ENCODE data around the gene TCP1.
A peak's percentile ranks its signal among the peaks of the same experiment; 100 is the strongest.
"Not testable (repeated sequence)": the region's sequence is repeated elsewhere in the genome, so short reads cannot be mapped to it uniquely, and the experiment has no call there.

Gene TCP1

DNA sequence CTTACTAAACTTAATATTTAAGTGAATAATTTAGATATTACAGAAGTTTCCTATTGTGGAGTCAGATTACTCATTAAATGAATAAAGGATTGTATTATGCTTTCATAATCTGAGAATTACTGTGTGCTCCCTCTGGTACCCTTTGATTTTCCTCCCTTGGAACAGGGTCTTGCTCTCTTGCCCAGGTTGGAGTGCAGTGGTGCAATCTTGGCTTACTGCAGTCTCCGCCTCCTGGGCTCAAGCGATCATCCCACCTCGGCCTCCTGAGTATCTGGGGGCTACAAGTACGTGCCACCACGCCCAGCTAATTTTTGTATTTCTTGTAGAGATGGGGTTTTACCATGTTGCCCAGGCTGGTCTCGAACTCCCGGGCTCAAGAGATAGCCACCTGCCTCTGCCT, 52.5 kb downstream of the TCP1 start:
- Histone ChIP-seq H3K79me1 (ENCODE audit: low read length) (peaks cover 1% of the 10 kb centered on the region), H3K4ac (ENCODE audit: low read depth, low read length) (no peak overlapping the region), H3K27ac (ENCODE audit: low read depth, low read length) (no peak overlapping the region), H2BK5ac (ENCODE audit: low read length) (no peak overlapping the region), H3K36me3 (ENCODE audit: control insufficient read depth, insufficient read depth, low read length) (no peaks in the 10 kb centered on the region), H3K4me2 (ENCODE audit: low read length) (no peak overlapping the region), H3K27me3 (ENCODE audit: insufficient read depth, low read length, poor library complexity) (no peaks in the 10 kb centered on the region), H3K79me2 (ENCODE audit: control insufficient read depth, insufficient read depth, low read length) (peaks cover 58% of the 10 kb centered on the region), H3K23ac (ENCODE audit: low read length) (no peak overlapping the region), H2AK5ac (ENCODE audit: low read length) (no peak overlapping the region), H2BK15ac (replicated peaks; ENCODE audit: low read depth) (no peak overlapping the region), H3K56ac (ENCODE audit: low read length) (no peak overlapping the region), H2BK120ac (ENCODE audit: low read depth, low read length) (no peak overlapping the region), H4K8ac (ENCODE audit: low read depth, low read length) (no peak overlapping the region), H3K4me1 (ENCODE audit: control insufficient read depth, low read depth, low read length) (no peaks in the 10 kb centered on the region), H3K18ac (ENCODE audit: low read length) (no peak overlapping the region), H3K4me3 (ENCODE audit: low read length) (no peak overlapping the region), H3K9ac (ENCODE audit: low read length) (no peak overlapping the region), H4K5ac (ENCODE audit: low read length) (no peak overlapping the region)
- no CpG with 5 or more reads among the region's 7 CpGs for WGBS (ENCODE audit: extremely low coverage, insufficient coverage, low lambda C conversion rate)
- no peak for DNase-seq

DNA sequence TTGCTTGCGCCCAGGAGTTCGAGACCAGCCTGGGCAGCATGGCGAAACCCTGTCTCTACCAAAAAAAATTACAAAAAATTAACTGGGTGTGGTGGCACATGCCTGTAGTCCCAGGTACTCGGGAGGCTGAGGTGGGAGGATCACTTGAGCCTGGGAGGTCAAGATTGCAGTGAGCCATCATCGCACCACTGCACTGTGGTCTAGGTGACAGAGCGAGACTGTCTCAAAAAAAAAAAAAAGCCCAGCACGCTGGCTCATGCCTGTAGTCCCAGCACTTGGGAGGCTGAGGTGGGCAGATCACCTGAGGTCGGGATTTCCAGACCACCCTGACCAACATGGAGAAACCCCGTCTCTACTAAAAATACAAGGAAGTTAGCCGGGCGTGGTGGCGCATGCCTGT, 56.0 kb downstream of the TCP1 start:
- not testable (repeated sequence) for H3K18ac ChIP-seq (ENCODE audit: low read length); H3K4me3 ChIP-seq (ENCODE audit: low read length); H3K4me1 ChIP-seq (ENCODE audit: control insufficient read depth, low read depth, low read length); H4K5ac ChIP-seq (ENCODE audit: low read length); H2BK5ac ChIP-seq (ENCODE audit: low read length); H3K4me2 ChIP-seq (ENCODE audit: low read length); DNase-seq; H3K23ac ChIP-seq (ENCODE audit: low read length); H3K79me1 ChIP-seq (ENCODE audit: low read length); H2BK15ac ChIP-seq (replicated peaks; ENCODE audit: low read depth); H2AK5ac ChIP-seq (ENCODE audit: low read length); H3K4ac ChIP-seq (ENCODE audit: low read depth, low read length); H3K27ac ChIP-seq (ENCODE audit: low read depth, low read length); H4K8ac ChIP-seq (ENCODE audit: low read depth, low read length); H3K36me3 ChIP-seq (ENCODE audit: control insufficient read depth, insufficient read depth, low read length); H3K9ac ChIP-seq (ENCODE audit: low read length); H3K27me3 ChIP-seq (ENCODE audit: insufficient read depth, low read length, poor library complexity); H2BK120ac ChIP-seq (ENCODE audit: low read depth, low read length); H3K56ac ChIP-seq (ENCODE audit: low read length)
- WGBS (ENCODE audit: extremely low coverage, insufficient coverage, low lambda C conversion rate), result no CpG with 5 or more reads among the region's 12 CpGs
- H3K79me2 ChIP-seq (ENCODE audit: control insufficient read depth, insufficient read depth, low read length), result peaks cover 85% of the 10 kb centered on the region

- not testable (repeated sequence) for H3K4me3 ChIP-seq (ENCODE audit: low read length); H2BK5ac ChIP-seq (ENCODE audit: low read length); H3K79me1 ChIP-seq (ENCODE audit: low read length); H3K36me3 ChIP-seq (ENCODE audit: control insufficient read depth, insufficient read depth, low read length); H2BK120ac ChIP-seq (ENCODE audit: low read depth, low read length); H3K56ac ChIP-seq (ENCODE audit: low read length); H4K5ac ChIP-seq (ENCODE audit: low read length); H3K4ac ChIP-seq (ENCODE audit: low read depth, low read length); H3K4me2 ChIP-seq (ENCODE audit: low read length); H2BK15ac ChIP-seq (replicated peaks; ENCODE audit: low read depth); H3K9ac ChIP-seq (ENCODE audit: low read length); H2AK5ac ChIP-seq (ENCODE audit: low read length); DNase-seq; H3K27me3 ChIP-seq (ENCODE audit: insufficient read depth, low read length, poor library complexity); H3K18ac ChIP-seq (ENCODE audit: low read length); H3K27ac ChIP-seq (ENCODE audit: low read depth, low read length); H3K23ac ChIP-seq (ENCODE audit: low read length); H4K8ac ChIP-seq (ENCODE audit: low read depth, low read length); H3K4me1 ChIP-seq (ENCODE audit: control insufficient read depth, low read depth, low read length)
- no CpG with 5 or more reads among the region's 12 CpGs for WGBS (ENCODE audit: extremely low coverage, insufficient coverage, low lambda C conversion rate)
- peaks cover 85% of the 10 kb centered on the region for H3K79me2 ChIP-seq (ENCODE audit: control insufficient read depth, insufficient read depth, low read length)
Observed at GRCh38 chr6:159732550-159732949, 56.9 kb downstream of the TCP1 start.

- Histone ChIP-seq H3K36me3 (ENCODE audit: control insufficient read depth, insufficient read depth, low read length) (no peaks in the 10 kb centered on the region), H3K4me3 (ENCODE audit: low read length) (no peak overlapping the region), H3K27ac (ENCODE audit: low read depth, low read length) (no peak overlapping the region)
Observed at GRCh38 chr6:159730332-159730676, 59.1 kb downstream of the TCP1 start.

DNA sequence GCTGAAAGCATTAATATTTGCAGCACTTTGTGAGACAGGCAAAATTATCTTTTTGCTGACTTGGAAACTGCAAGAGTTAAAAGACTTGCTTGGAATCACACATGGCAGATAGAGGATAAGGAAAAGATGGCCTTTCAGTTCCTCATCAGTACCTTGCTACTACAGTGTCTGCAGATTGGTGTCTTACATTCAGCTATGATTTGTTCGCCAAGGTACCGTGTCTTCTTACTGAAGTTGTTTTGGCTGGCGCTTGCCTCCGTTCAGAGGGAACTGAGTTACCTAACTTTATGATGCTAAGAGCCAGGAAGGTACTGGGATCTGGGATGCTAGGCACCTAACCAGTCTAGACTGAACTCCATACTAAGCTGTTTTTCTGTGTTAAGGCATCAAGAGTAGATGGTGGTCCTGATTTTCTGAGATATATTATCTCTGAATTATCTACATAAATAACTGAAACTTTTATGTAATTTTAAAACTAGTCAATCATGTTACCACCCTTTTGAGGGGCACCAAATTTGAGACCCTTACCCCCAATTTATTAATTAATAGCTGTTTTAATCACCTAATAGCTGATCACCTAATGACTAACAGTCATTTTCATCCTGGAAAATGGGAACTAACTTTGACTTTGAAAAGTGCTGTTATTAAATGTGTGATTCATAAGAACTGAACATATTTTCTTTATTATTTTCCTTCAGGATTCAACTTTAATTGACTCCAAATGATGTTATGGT, 59.6 kb downstream of the TCP1 start:
- no peaks in the 10 kb centered on the region for H3K4me1 ChIP-seq (ENCODE audit: control insufficient read depth, low read depth, low read length)
- H3K79me1 ChIP-seq (ENCODE audit: low read length), result peaks cover 2% of the 10 kb centered on the region
- H4K5ac ChIP-seq (ENCODE audit: low read length), result no peak overlapping the region
- no peak overlapping the region for H3K18ac ChIP-seq (ENCODE audit: low read length)
- no peak overlapping the region for H2AK5ac ChIP-seq (ENCODE audit: low read length)
- DNase-seq, result peak; percentile 25
- no peak overlapping the region for H2BK5ac ChIP-seq (ENCODE audit: low read length)
- H3K36me3 ChIP-seq (ENCODE audit: control insufficient read depth, insufficient read depth, low read length), result no peaks in the 10 kb centered on the region
- no peak overlapping the region for H3K4ac ChIP-seq (ENCODE audit: low read depth, low read length)
- no peak overlapping the region for H3K23ac ChIP-seq (ENCODE audit: low read length)
- no peak overlapping the region for H3K27ac ChIP-seq (ENCODE audit: low read depth, low read length)
- H2BK15ac ChIP-seq (replicated peaks; ENCODE audit: low read depth), result no peak overlapping the region
- H3K9ac ChIP-seq (ENCODE audit: low read length), result peak overlapping the region; percentile 47
- no peak overlapping the region for H2BK120ac ChIP-seq (ENCODE audit: low read depth, low read length)
- H3K56ac ChIP-seq (ENCODE audit: low read length), result peak overlapping the region; percentile 56
- H3K79me2 ChIP-seq (ENCODE audit: control insufficient read depth, insufficient read depth, low read length), result peaks cover 79% of the 10 kb centered on the region
- H4K8ac ChIP-seq (ENCODE audit: low read depth, low read length), result no peak overlapping the region
- no peaks in the 10 kb centered on the region for H3K27me3 ChIP-seq (ENCODE audit: insufficient read depth, low read length, poor library complexity)
- peak overlapping the region; percentile 71 for H3K4me2 ChIP-seq (ENCODE audit: low read length)
- no peak overlapping the region for H3K4me3 ChIP-seq (ENCODE audit: low read length)
- no CpG with 5 or more reads among the region's 4 CpGs for WGBS (ENCODE audit: extremely low coverage, insufficient coverage, low lambda C conversion rate)

More at GRCh38 chr6:159730332-159730676, 59.1 kb downstream of the TCP1 start:
- Histone ChIP-seq H3K23ac (ENCODE audit: low read length) (no peak overlapping the region), H2AK5ac (ENCODE audit: low read length) (no peak overlapping the region), H3K27me3 (ENCODE audit: insufficient read depth, low read length, poor library complexity) (no peaks in the 10 kb centered on the region), H3K18ac (ENCODE audit: low read length) (no peak overlapping the region), H3K79me2 (ENCODE audit: control insufficient read depth, insufficient read depth, low read length) (peaks cover 79% of the 10 kb centered on the region), H4K8ac (ENCODE audit: low read depth, low read length) (no peak overlapping the region), H3K4me2 (ENCODE audit: low read length) (no peak overlapping the region), H3K4me1 (ENCODE audit: control insufficient read depth, low read depth, low read length) (no peaks in the 10 kb centered on the region), H3K9ac (ENCODE audit: low read length) (no peak overlapping the region), H3K4ac (ENCODE audit: low read depth, low read length) (no peak overlapping the region), H2BK5ac (ENCODE audit: low read length) (no peak overlapping the region), H3K56ac (ENCODE audit: low read length) (no peak overlapping the region), H4K5ac (ENCODE audit: low read length) (no peak overlapping the region), H2BK120ac (ENCODE audit: low read depth, low read length) (no peak overlapping the region), H2BK15ac (replicated peaks; ENCODE audit: low read depth) (no peak overlapping the region), H3K79me1 (ENCODE audit: low read length) (peaks cover 2% of the 10 kb centered on the region)
- DNase-seq, result no peak
- WGBS (ENCODE audit: extremely low coverage, insufficient coverage, low lambda C conversion rate), result no CpG with 5 or more reads among the region's 6 CpGs

DNA sequence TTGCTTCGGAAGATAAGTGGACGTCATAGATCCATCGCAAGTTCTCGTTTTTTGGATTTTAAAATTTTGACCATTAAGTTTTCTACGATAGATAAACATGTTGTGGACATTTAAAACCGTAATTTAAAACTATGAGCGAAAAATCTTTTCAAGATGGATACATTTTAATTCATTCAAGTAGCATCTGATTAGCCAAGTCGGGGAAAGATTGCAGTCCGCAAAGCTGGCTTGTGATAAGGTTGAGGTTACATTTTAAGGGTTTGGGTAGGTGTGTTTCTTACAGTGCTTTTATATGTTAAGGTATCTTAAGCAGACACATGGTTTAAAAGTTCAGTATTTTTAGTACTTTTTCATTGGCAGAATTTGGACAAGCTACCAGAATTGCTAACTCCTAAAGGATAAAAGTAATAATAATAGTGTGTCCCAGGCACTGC, 60.9 kb downstream of the TCP1 start:
- WGBS (ENCODE audit: extremely low coverage, insufficient coverage, low lambda C conversion rate), result no CpG with 5 or more reads among the region's 9 CpGs
- Histone ChIP-seq H3K18ac (ENCODE audit: low read length) (no peak overlapping the region), H3K9ac (ENCODE audit: low read length) (peak overlapping the region; percentile 93), H3K4me1 (ENCODE audit: control insufficient read depth, low read depth, low read length) (no peaks in the 10 kb centered on the region), H4K8ac (ENCODE audit: low read depth, low read length) (no peak overlapping the region), H3K4me3 (ENCODE audit: low read length) (peak overlapping the region; percentile 62), H3K23ac (ENCODE audit: low read length) (no peak overlapping the region), H3K79me1 (ENCODE audit: low read length) (peaks cover 2% of the 10 kb centered on the region), H3K4ac (ENCODE audit: low read depth, low read length) (no peak overlapping the region), H3K4me2 (ENCODE audit: low read length) (peak overlapping the region; percentile 55), H3K56ac (ENCODE audit: low read length) (peak overlapping the region; percentile 47), H3K79me2 (ENCODE audit: control insufficient read depth, insufficient read depth, low read length) (peaks cover 72% of the 10 kb centered on the region), H2AK5ac (ENCODE audit: low read length) (no peak overlapping the region), H2BK120ac (ENCODE audit: low read depth, low read length) (no peak overlapping the region), H3K36me3 (ENCODE audit: control insufficient read depth, insufficient read depth, low read length) (no peaks in the 10 kb centered on the region), H4K5ac (ENCODE audit: low read length) (no peak overlapping the region), H2BK5ac (ENCODE audit: low read length) (no peak overlapping the region), H3K27me3 (ENCODE audit: insufficient read depth, low read length, poor library complexity) (no peaks in the 10 kb centered on the region), H2BK15ac (replicated peaks; ENCODE audit: low read depth) (no peak overlapping the region), H3K27ac (ENCODE audit: low read depth, low read length) (no peak overlapping the region)
- DNase-seq, result peak; percentile 22

Measured in mesendoderm (in vitro differentiated cells).